ENCODE data around the gene SEMA5B.

The SEMA5B gene

DNA sequence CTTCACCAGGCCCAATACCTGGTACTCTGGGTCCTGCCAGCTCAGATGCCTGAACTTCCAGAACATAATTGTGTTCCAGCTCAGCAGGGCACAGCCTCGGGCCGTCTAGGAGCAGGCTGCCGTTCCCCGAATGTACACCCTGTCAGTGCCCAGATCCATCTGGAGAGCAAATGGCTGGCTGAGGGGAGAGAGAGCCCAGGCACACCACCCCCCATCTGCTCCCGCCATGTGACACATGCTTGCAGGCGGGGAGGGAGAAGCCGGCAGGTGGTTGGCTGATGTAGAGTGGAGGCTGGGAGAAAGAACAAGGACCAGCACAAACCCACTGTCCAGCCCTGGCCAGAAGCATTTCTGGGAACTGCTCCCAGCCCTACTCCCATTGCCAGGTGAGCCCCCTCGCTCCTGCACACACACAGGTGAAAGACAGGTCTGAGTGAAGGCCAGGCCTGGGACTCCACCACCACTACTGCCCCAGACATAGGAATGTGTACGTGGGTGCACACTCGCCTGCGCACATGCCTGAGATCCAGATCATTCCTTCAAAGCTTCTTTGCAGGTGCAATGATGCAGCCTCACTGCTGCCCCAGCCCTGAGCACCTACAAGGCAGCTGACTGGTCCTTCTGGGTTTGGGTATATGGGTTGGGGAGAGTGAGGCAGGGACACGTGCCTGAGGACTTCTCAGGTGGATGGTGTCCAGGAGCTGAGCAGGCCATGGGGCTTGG lies 53.5 kb downstream of the SEMA5B start:
- no peak for DNase-seq (ENCODE audit: extremely low read depth, low read depth)
- no peak for TF ChIP-seq CTCF (IDR thresholded peaks at IDR 0.05; ENCODE audit: low read depth, low read length, missing control alignments)
- no peak overlapping the region for H3K4me3 ChIP-seq (replicated peaks; ENCODE audit: low read depth, low read length)

GRCh38 chr3:122972141-122972540 lies 55.4 kb downstream of the SEMA5B start:
- no peak overlapping the region for H3K4me3 ChIP-seq (replicated peaks; ENCODE audit: low read depth, low read length)
- TF ChIP-seq CTCF (IDR thresholded peaks at IDR 0.05; ENCODE audit: low read depth, low read length, missing control alignments) = no peak
- DNase-seq (ENCODE audit: extremely low read depth, low read depth) = no peak

- no peak overlapping the region for H3K4me3 ChIP-seq (replicated peaks; ENCODE audit: low read depth, low read length)
- DNase-seq (ENCODE audit: extremely low read depth, low read depth) = no peak
Observed at GRCh38 chr3:122969585-122970469, 57.7 kb downstream of the SEMA5B start.

GRCh38 chr3:122967765-122968164 lies 59.8 kb downstream of the SEMA5B start:
- no peak overlapping the region for H3K4me3 ChIP-seq (replicated peaks; ENCODE audit: low read depth, low read length)
- no peak for DNase-seq (ENCODE audit: extremely low read depth, low read depth)
- TF ChIP-seq CTCF (IDR thresholded peaks at IDR 0.05; ENCODE audit: low read depth, low read length, missing control alignments) = no peak

More at GRCh38 chr3:122969585-122970469, 57.7 kb downstream of the SEMA5B start:
- TF ChIP-seq CTCF (IDR thresholded peaks at IDR 0.05; ENCODE audit: low read depth, low read length, missing control alignments) = no peak

DNA sequence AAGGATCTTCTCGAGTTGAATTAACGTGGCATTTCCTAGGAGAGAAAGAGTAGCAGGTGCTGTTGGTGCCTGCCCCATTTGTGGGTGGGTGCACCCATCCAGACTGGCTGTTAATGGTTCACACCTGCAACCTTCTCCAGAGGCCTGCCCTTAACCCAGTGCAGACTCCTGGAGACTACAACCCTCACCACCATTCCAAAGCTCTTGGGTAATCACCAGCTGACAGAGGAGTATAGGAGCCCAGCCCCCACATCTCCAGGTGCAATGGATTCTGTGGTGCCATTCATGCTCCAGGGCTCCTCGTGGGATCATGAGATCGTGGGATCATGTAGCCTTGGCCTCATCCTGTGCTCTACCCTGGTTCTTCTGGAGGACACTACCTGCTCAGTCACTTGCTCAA lies 60.2 kb downstream of the SEMA5B start:
- no peak for TF ChIP-seq CTCF (IDR thresholded peaks at IDR 0.05; ENCODE audit: low read depth, low read length, missing control alignments)
- no peak for DNase-seq (ENCODE audit: extremely low read depth, low read depth)

DNA sequence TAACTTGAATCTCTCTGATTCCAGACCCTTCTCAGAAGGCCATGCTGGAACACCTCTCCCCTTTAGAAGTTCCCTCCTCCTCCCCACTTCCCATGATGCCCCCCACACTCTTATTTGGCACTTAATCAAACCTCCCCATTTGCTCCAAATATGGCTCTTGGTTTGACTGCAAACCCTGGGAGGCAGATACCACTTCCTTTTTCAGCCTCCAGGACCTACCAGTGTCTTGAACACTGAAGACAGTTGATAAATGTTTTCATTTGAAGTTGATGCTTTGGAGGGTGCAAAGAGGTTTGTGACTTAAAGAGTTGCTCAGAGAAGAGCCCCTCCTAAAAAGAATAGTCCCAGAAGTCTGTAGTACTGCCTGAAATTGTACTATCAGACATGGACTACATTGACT lies 61.5 kb downstream of the SEMA5B start:
- TF ChIP-seq CTCF (IDR thresholded peaks at IDR 0.05; ENCODE audit: low read depth, low read length, missing control alignments) = no peak

More for the DNA sequence above, 60.2 kb downstream of the SEMA5B start:
- H3K4me3 ChIP-seq (replicated peaks; ENCODE audit: low read depth, low read length) = no peak overlapping the region

More for the DNA sequence above, 61.5 kb downstream of the SEMA5B start:
- no peak for DNase-seq (ENCODE audit: extremely low read depth, low read depth)
- no peak overlapping the region for H3K4me3 ChIP-seq (replicated peaks; ENCODE audit: low read depth, low read length)

All from HFF-Myc (cell line).